Measurements from ENCODE around the gene MYLK. TPM values are rescaled to one million over a fixed set of nuclear protein-coding genes. Genes with fewer than 3 reads are reported as not detected.

The MYLK gene
- total and polyA plus RNA-seq, 9 of the 15 experiments (the other 6 are each of a cell fraction or from before 2014, with no cell fraction given): 0.11 to 0.53 (median 0.18) TPM; not detected in 2

DNA sequence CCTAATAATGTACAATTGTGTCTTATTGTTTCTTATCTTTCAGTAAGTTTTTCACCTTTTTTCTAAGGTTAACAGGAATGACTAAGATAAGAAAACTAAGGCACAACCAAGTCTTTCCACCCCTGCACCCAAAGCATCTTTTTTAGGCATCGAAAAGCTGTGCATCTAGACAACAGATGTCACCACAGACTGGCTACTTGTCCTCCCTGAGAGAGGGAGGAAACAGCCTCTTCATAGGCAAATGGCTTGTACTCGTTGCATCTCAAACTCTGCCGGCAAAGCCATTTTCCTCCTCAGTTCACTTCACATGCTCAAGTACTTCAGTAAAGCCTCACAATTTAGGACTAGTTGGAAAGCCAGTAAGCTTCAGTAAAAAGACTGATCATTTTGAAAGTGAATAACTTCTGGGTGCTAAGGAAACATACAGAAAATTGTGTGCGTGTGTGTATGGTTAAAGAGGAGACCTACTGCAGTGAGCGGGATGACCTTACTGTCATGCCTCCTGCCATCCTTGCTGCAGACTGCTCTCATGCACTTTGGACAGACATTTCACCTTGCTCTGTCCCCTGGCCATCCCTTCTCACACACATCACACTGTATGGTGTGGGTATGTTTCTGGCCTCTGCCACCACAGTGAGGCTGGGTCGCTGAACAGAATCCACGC is 262.8 kb downstream of the MYLK start:
- H3K9ac ChIP-seq (ENCODE audit: insufficient read depth in 1 of 2, low read depth in 2 of 2, low read length in 2 of 2): no peak overlapping the region
- TF ChIP-seq NUFIP1 (IDR thresholded peaks at IDR 0.05; ENCODE audit: partially characterized antibody): no peak
- TF ChIP-seq TARDBP (IDR thresholded peaks at IDR 0.05): no peak
- TF ChIP-seq FOXJ2 (tag; IDR thresholded peaks at IDR 0.05): no peak
- no peak for TF ChIP-seq STAG1 (CRISPR knock-in tag; IDR thresholded peaks at IDR 0.05; ENCODE audit: borderline replicate concordance)
- no peak for TF ChIP-seq TFAP4 (CRISPR knock-in tag; IDR thresholded peaks at IDR 0.05; ENCODE audit: borderline replicate concordance)
- no peak for TF ChIP-seq FOS (IDR thresholded peaks at IDR 0.05; ENCODE audit: extremely low read depth, insufficient read length)
- TF ChIP-seq ZNF785 (CRISPR knock-in tag; IDR thresholded peaks at IDR 0.05): no peak
- no peak for TF ChIP-seq RFX7 (CRISPR knock-in tag; IDR thresholded peaks at IDR 0.05)
- POLR2A ChIA-PET: no interaction called here
- FAIRE-seq (no peak), ATAC-seq (no peak), DNase-seq (ENCODE audit: extremely low read depth in 1 of 4, low spot score in 3 of 4) (no peak)
- H4K20me1 ChIP-seq (replicated peaks; ENCODE audit: control insufficient read depth, insufficient read depth, low read length): peaks cover 4% of the 10 kb centered on the region
- peaks cover 0 to 24% of the 10 kb centered on the region in 2 experiments; a peak in 4 of 5 replicates for H3K4me1 ChIP-seq (replicated peaks in 1 of 2; ENCODE audit: control insufficient read depth in 2 of 2, insufficient read depth in 2 of 2, low read length in 2 of 2)
- peaks cover 0 to 5% of the 10 kb centered on the region in 2 experiments; a peak in 1 of 5 replicates for H3K27me3 ChIP-seq (ENCODE audit: control insufficient read depth in 2 of 2, insufficient read depth in 2 of 2, low read length in 2 of 2)
- H3K79me2 ChIP-seq (ENCODE audit: control insufficient read depth, insufficient read depth, low read length): no peaks in the 10 kb centered on the region
- no peak overlapping the region for H3K4me3 ChIP-seq
- no peaks in the 10 kb centered on the region for H3K9me3 ChIP-seq (replicated peaks; ENCODE audit: control insufficient read depth, insufficient read depth, low read depth, low read length)
- no peaks in the 10 kb centered on the region for H3K9me1 ChIP-seq (ENCODE audit: control insufficient read depth, insufficient read depth, low read length)
- H2AFZ ChIP-seq (ENCODE audit: low read depth, low read length): no peak overlapping the region
- CTCF ChIA-PET (ENCODE audit: low intra/inter-chr PET ratio): no interaction called here
- H3K36me3 ChIP-seq (ENCODE audit: control insufficient read depth, insufficient read depth, low read length): no peaks in the 10 kb centered on the region
- BruUV-seq (replicated peaks): no TSS peak
- H3K27ac ChIP-seq (ENCODE audit: extremely low read depth, low read depth, low read length): no peak overlapping the region
- 67% methylated on average over 5 of the region's 7 CpGs for WGBS (ENCODE audit: insufficient coverage, low coverage, missing lambda C conversion rate)
- in situ Hi-C loops (cut with MboI) (no loop called here), intact Hi-C loops (cut with micrococcal nuclease) (no loop called here)
- no peak overlapping the region for H3K4me2 ChIP-seq (ENCODE audit: insufficient read depth, low read length)

Measured in K562 (cell line).